ENCODE results near the gene CYBB.

The CYBB gene

GRCh38 chrX:37829721-37830120 lies 49.9 kb downstream of the CYBB start:
- H3K4me3 ChIP-seq (ENCODE audit: low read length), result no peak overlapping the region
- no peak for DNase-seq (ENCODE audit: low read depth)
- TF ChIP-seq CTCF (conservative IDR thresholded peaks at IDR 0.05; ENCODE audit: low read depth, low read length), result no peak

- DNase-seq (ENCODE audit: low read depth), result no peak
- H3K4me3 ChIP-seq (ENCODE audit: low read length), result no peak overlapping the region
- TF ChIP-seq CTCF (conservative IDR thresholded peaks at IDR 0.05; ENCODE audit: low read depth, low read length), result no peak
Observed at GRCh38 chrX:37830371-37830770, 50.5 kb downstream of the CYBB start.

DNA sequence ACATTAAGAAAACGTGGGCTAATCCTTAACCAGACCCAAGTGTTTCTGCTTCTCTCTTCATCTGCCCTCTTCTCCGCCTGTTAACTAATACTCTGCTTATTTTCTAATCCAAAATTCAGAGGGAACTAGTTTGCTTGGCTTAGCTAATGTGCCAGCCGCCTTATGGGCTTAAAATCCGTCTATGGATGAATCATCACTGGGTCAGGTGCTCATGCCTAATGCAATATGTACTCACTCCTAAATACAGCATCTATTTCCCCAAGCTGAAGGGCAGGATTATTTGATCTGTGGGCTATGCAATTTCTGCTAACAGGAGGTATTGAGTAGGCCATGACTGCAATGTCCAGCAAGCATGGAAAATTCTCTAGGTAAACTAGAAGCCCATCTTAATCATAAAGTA lies 55.1 kb downstream of the CYBB start:
- peak; percentile 53 for DNase-seq (ENCODE audit: low read depth)
- no peak overlapping the region for H3K4me3 ChIP-seq (ENCODE audit: low read length)

DNA sequence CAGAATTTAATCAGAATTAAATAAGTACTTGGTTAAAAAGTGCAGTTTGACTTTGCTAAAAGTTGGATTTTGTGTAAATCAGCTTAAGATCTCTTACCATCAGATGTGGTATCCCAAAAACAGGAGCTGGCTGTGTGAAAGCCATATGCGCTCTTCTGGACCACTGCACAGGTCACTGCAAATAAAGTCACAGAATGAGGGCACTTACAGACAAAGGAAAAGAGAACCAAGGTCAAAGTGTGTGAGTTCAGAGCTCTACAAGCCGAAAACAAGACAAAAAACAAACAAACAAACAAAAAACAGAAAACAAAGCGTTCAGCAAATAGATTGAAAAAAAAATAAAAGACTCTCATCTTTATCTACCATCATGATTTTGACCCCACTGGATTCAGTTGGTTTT lies 61.1 kb downstream of the CYBB start:
- no peak for DNase-seq (ENCODE audit: low read depth)
- no peak for TF ChIP-seq CTCF (conservative IDR thresholded peaks at IDR 0.05; ENCODE audit: low read depth, low read length)

More for the DNA sequence above, 55.1 kb downstream of the CYBB start:
- no peak for TF ChIP-seq CTCF (conservative IDR thresholded peaks at IDR 0.05; ENCODE audit: low read depth, low read length)

DNA sequence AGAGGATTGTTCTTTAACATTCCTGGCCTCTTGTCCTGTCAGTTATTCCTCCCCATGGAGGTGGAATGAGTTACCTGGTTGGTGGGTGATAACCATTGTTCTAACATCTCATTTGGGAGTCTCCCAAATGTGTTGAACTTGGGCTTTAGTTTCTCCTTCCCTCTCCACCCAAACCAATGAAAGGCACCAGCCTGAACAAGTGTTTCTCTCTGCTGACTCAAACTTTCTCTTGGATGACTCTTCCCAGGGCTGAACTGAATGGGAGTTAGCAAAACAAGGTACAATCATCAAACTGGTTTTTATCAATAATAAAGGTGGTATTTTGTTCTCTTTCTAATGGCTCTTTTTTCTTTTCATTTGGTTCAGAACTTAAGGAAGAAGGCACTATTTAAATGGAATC lies 64.8 kb downstream of the CYBB start:
- no peak for TF ChIP-seq CTCF (conservative IDR thresholded peaks at IDR 0.05; ENCODE audit: low read depth, low read length)
- no peak overlapping the region for H3K4me3 ChIP-seq (ENCODE audit: low read length)
- DNase-seq (ENCODE audit: low read depth), result no peak

More for the DNA sequence above, 61.1 kb downstream of the CYBB start:
- no peak overlapping the region for H3K4me3 ChIP-seq (ENCODE audit: low read length)

DNA sequence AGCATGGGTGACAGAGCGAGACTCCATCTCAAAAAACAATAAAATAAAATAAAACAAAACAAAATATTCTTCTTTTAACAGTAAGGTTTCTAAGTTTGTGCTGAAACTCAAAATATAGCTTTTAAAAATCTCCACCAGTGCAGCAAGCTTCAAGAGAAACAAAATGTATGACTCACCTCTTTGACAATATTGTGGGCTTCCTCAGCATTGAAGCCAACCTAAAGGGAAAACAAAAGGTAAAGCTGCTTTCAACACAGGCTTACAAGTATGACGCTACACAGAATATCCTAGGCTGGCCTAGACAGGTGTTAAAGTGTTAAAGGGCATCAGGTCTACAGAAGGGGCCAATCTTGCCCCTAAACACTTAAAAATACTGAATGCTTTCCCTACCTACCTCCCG lies 66.3 kb downstream of the CYBB start:
- no peak for TF ChIP-seq CTCF (conservative IDR thresholded peaks at IDR 0.05; ENCODE audit: low read depth, low read length)
- peak overlapping the region; percentile 66 for H3K4me3 ChIP-seq (ENCODE audit: low read length)
- no peak for DNase-seq (ENCODE audit: low read depth)

GRCh38 chrX:37846558-37846933 lies 66.7 kb downstream of the CYBB start:
- H3K4me3 ChIP-seq (ENCODE audit: low read length), result peak overlapping the region; percentile 66
- TF ChIP-seq CTCF (conservative IDR thresholded peaks at IDR 0.05; ENCODE audit: low read depth, low read length), result no peak
- DNase-seq (ENCODE audit: low read depth), result no peak

Data from retinal pigment epithelial cell (primary cell).